K562 (cell line): ENCODE measurements around the gene RERE. TPM values are rescaled to one million over a fixed set of nuclear protein-coding genes. Genes with fewer than 3 reads are reported as not detected.

Source experiments
- ATAC-seq: fragments of 200-7000 bp; cut with Tn5 transposase; 3 replicates; pipeline ENCODE4 v1.9.1; 2020; ENCODE audit warnings: moderate library complexity
- BruUV-seq: library from RNA; stranded (reverse); fragments of 400-500 nt; replicated peaks from 2 replicates; lab custom pipeline; 2021; lab: Mats Ljungman, UMichigan
- CTCF ChIA-PET: fragments of 300-600 bp; formaldehyde crosslinking; extraction: SDS; loops from one replicate; lab custom pipeline; 2021; ENCODE audit warnings: low intra/inter-chr PET ratio; lab: Yijun Ruan, JAX
- POLR2A ChIA-PET: fragments of 300-600, 350-650 bp; sonication (Branson Sonifier 250); formaldehyde crosslinking; extraction: SDS; loops from one replicate; lab custom pipeline; 2021; ENCODE audit warnings: antibody characterized with exemption, inconsistent platforms; lab: Yijun Ruan, JAX
- DNase-seq, 4 experiments: peaks; one replicate each; pipeline versions ENCODE4 v3.0.0 to v3.0.0-alpha.2; 2011 to 2018; ENCODE audit warnings: low spot score in 3 of 4, mixed read lengths in 3 of 4; ENCODE audit errors: extremely low read depth in 1 of 4
- FAIRE-seq: peaks from 2 replicates; lab custom pipeline; 2011; peaks lifted over from hg19 to GRCh38; lab: Jason Lieb, UNC
- H2AFZ ChIP-seq: 2 replicates; pipeline ENCODE4 v1.6.0; 2011; ENCODE audit warnings: low read depth, low read length, control low read depth, inconsistent platforms
- H3K27ac ChIP-seq: fragments of 200-600 bp; 3 replicates; pipeline ENCODE4 v1.8.0; 2011; ENCODE audit warnings: low read depth, mild to moderate bottlenecking, control low read depth, inconsistent platforms, low read length, moderate library complexity, mixed read lengths; ENCODE audit errors: extremely low read depth
- H3K27me3 ChIP-seq, 2 experiments: fragments of 300-600 bp in 1 of 2; 2 replicates in 1 of 2; 3 replicates in 1 of 2; pipeline versions ENCODE4 v1.6.0 to v1.8.0; 2011; ENCODE audit warnings: inconsistent platforms in 2 of 2, low read length in 2 of 2, mild to moderate bottlenecking in 1 of 2, mixed read lengths in 1 of 2, moderate library complexity in 1 of 2; ENCODE audit not compliant: control insufficient read depth in 2 of 2, insufficient read depth in 2 of 2
- H3K36me3 ChIP-seq: fragments of 300-600 bp; 3 replicates; pipeline ENCODE4 v1.8.0; 2011; ENCODE audit warnings: mild to moderate bottlenecking, low read length, inconsistent platforms; ENCODE audit not compliant: control insufficient read depth, insufficient read depth
- H3K4me1 ChIP-seq, 2 experiments: fragments of 200-600 bp in 1 of 2; replicated peaks in 1 of 2; 2 replicates in 1 of 2; 3 replicates in 1 of 2; pipeline versions ENCODE4 v1.5.1 to v1.8.0; 2011; ENCODE audit warnings: inconsistent platforms in 2 of 2, low read length in 2 of 2, mild to moderate bottlenecking in 1 of 2, mixed read lengths in 1 of 2, moderate library complexity in 1 of 2; ENCODE audit not compliant: control insufficient read depth in 2 of 2, insufficient read depth in 2 of 2
- H3K4me2 ChIP-seq: 2 replicates; pipeline ENCODE4 v1.6.1; 2011; ENCODE audit warnings: low read length, control low read depth, inconsistent platforms, mixed read lengths; ENCODE audit not compliant: insufficient read depth
- H3K4me3 ChIP-seq: fragments of 200-600 bp; sonication (generic), shearing (Covaris generic); 2 replicates; pipeline ENCODE4 v1.5.1; 2016; ENCODE audit warnings: control low read depth, inconsistent platforms
- H3K79me2 ChIP-seq: fragments of 200-600 bp; 3 replicates; pipeline ENCODE4 v1.8.0; 2011; ENCODE audit warnings: low read length, inconsistent platforms; ENCODE audit not compliant: control insufficient read depth, insufficient read depth
- H3K9ac ChIP-seq, 2 experiments: 2 replicates each; pipeline versions ENCODE4 v1.6.0 to v1.6.1; 2011; ENCODE audit warnings: low read depth in 2 of 2, low read length in 2 of 2, control low read depth in 1 of 2, inconsistent platforms in 1 of 2, mild to moderate bottlenecking in 1 of 2, mixed read lengths in 1 of 2; ENCODE audit not compliant: insufficient read depth in 1 of 2
- H3K9me1 ChIP-seq: one replicate; pipeline ENCODE4 v1.6.0; 2011; ENCODE audit warnings: inconsistent platforms, mild to moderate bottlenecking, low read length, moderate library complexity; ENCODE audit not compliant: control insufficient read depth, insufficient read depth
- H3K9me3 ChIP-seq: replicated peaks from 2 replicates; pipeline ENCODE4 v1.5.1; 2011; ENCODE audit warnings: low read depth, low read length, inconsistent platforms; ENCODE audit not compliant: control insufficient read depth, insufficient read depth
- H4K20me1 ChIP-seq: replicated peaks from 2 replicates; pipeline ENCODE4 v1.6.1; 2011; ENCODE audit warnings: low read length, inconsistent platforms, mixed read lengths; ENCODE audit not compliant: control insufficient read depth, insufficient read depth
- BRD4 ChIP-seq: fragments of 200-600 bp; sonication (generic); IDR thresholded peaks from 2 replicates; pipeline ENCODE4 v1.6.1; 2017; ENCODE audit warnings: inconsistent platforms
- C11orf30 ChIP-seq: fragments of 450-650 bp; IDR thresholded peaks from 2 replicates; pipeline ENCODE4 v1.6.1; 2016; ENCODE audit warnings: low read depth, mild to moderate bottlenecking
- CREB1 ChIP-seq, 2 experiments: sonication (generic) in 1 of 2; formaldehyde crosslinking in 1 of 2; IDR thresholded peaks; 2 replicates each; pipeline versions ENCODE4 v1.6.1 to v1.8.0; 2012 to 2022; ENCODE audit warnings: inconsistent platforms in 1 of 2, mild to moderate bottlenecking in 1 of 2, missing genetic modification reagents in 1 of 2, moderate library complexity in 1 of 2
- DACH1 ChIP-seq: fragments of 450-650 bp; IDR thresholded peaks from 2 replicates; pipeline ENCODE4 v1.6.1; 2018; ENCODE audit not compliant: partially characterized antibody
- MAFF ChIP-seq: IDR thresholded peaks from 2 replicates; pipeline ENCODE4 v1.6.1; 2012; ENCODE audit warnings: low read length, improper control_type of control experiment
- MAFG ChIP-seq: fragments of 450-650 bp; conservative IDR thresholded peaks from 2 replicates; pipeline ENCODE4 v1.6.1; 2016; ENCODE audit warnings: missing genetic modification characterization, missing compliant biosample characterization
- POLR2B ChIP-seq: fragments of 450-650 bp; IDR thresholded peaks from 2 replicates; pipeline ENCODE4 v1.6.1; 2018; ENCODE audit warnings: low read depth; ENCODE audit not compliant: partially characterized antibody
- SIN3B ChIP-seq: fragments of 450-650 bp; IDR thresholded peaks from 2 replicates; pipeline ENCODE4 v1.6.1; 2017; ENCODE audit warnings: low read depth, mild to moderate bottlenecking, moderate library complexity
- WHSC1 ChIP-seq: IDR thresholded peaks from one replicate; pipeline ENCODE4 v1.6.1; 2012; ENCODE audit warnings: low read length, control low read depth, inconsistent platforms
- ZNF316 ChIP-seq: fragments of 450-650 bp; IDR thresholded peaks from 2 replicates; pipeline ENCODE4 v1.6.1; 2016
- WGBS: fragments of 100-300 bp; shearing (Covaris generic); methylation state at CpG from one replicate; pipeline ENCODE4 v1.1.6; 2016; ENCODE audit warnings: low coverage, mixed read lengths; ENCODE audit not compliant: insufficient coverage; ENCODE audit errors: missing lambda C conversion rate; 5-methylcytosine and 5-hydroxymethylcytosine counted together
- in situ Hi-C: fragments of 300-500 bp; cut with MboI; formaldehyde crosslinking; loops from 4 replicates; pipeline ENCODE4 v1.15.0; 2018; ENCODE audit warnings: inconsistent platforms, mixed read lengths
- intact Hi-C: fragments of 100-400 bp; cut with micrococcal nuclease; formaldehyde crosslinking; loops from 2 replicates; pipeline ENCODE4 v1.14.2; 2022
- polyA plus RNA-seq, 8 experiments: library from polyadenylated mRNA; depleted of rRNA in 4 of 8; stranded (reverse) in 5 of 8; unstranded in 3 of 8; fragments of >200 nt; fragmentation: Nextera tagmentation in 2 of 8; fragmentation: Illumina TruSeq in 1 of 8; extraction: Ambion mirVana in 2 of 8; extraction: Trizol in 1 of 8; gene quantifications; 2 replicates each; pipeline versions ENCODE4 v1.2.1 to v1.2.3, GENCODE V29; 2011 to 2014; ENCODE audit warnings: inconsistent platforms in 1 of 8, missing spikeins in 1 of 8
- total RNA-seq, 7 experiments: library from RNA; depleted of rRNA in 6 of 7; stranded (reverse); fragments of >200 nt in 6 of 7; fragmentation: Illumina TruSeq in 2 of 7; extraction: Trizol in 2 of 7; gene quantifications; 2 replicates each; pipeline versions ENCODE4 v1.2.1 to v1.2.3, GENCODE V29; 2011 to 2021; ENCODE audit warnings: low replicate concordance in 1 of 7

The RERE gene
- total and polyA plus RNA-seq, 9 of the 15 experiments (the other 6 are each of a cell fraction or from before 2014, with no cell fraction given) = 3.0 to 51.5 (median 13.4) TPM

DNA sequence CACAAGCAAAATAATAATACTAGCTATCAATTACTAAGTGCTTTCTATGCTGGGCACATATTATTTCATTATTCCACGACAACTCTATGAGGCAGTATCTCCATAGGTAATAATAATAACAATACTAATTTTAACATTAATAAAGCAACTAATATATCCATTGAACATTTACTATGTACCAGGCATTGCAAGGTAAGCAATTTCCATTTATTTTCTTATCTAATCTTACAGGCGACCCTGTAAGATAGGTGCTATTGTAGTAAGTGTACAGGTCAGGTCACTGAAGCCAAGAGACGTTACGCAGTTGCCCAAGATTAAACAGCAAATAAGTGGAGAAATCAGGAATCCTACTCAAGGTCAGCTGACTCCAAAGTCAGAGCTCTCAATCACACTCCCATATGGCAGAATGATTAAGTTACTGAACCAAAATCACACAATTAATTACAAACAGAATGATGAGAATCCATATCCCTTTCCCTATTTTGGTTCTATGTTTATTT lies 301.1 kb downstream of the RERE start:
- H2AFZ ChIP-seq = no peak overlapping the region
- peaks cover 11 to 36% of the 10 kb centered on the region in 2 experiments; a peak in 4 of 5 replicates for H3K4me1 ChIP-seq
- no peak overlapping the region for H3K27ac ChIP-seq
- H3K4me3 ChIP-seq = no peak overlapping the region
- in situ Hi-C loops = no loop called here
- no peak for ATAC-seq
- intact Hi-C loops = no loop called here
- H3K9me1 ChIP-seq = peaks cover 3% of the 10 kb centered on the region
- peaks cover 22% of the 10 kb centered on the region for H3K79me2 ChIP-seq
- DNase-seq = no peak
- no peak overlapping the region for H3K9ac ChIP-seq
- ChIA-PET CTCF (no interaction called here), POLR2A (interaction anchor here (0.6 to 1.3 kb wide), 4 partner anchors 9 to 867 kb away, joined by 3 to 5 read pairs (median 4); no protein-coding TSS in a partner anchor)
- no TSS peak for BruUV-seq
- FAIRE-seq = no peak
- no peaks in the 10 kb centered on the region for H3K27me3 ChIP-seq
- TF ChIP-seq MAFG (tag) (0 out of 2 replicates have a peak, but pooled peaks have one; percentile 11), C11orf30 (peak; percentile 42; the same call in 1 of the 2 replicates), DACH1 (peak; percentile 22), CREB1 (IDR thresholded peaks at IDR 0.05) (no peak), CREB1 (CRISPR knock-in tag; IDR thresholded peaks at IDR 0.05) (no peak), POLR2B (no peak), MAFF (peak; percentile 18; the same call in 1 of the 2 replicates), ZNF316 (peak; percentile 74; the same call in 1 of the 2 replicates), BRD4 (no peak), SIN3B (no peak), WHSC1 (no peak)
- H3K9me3 ChIP-seq = no peaks in the 10 kb centered on the region
- H4K20me1 ChIP-seq = no peaks in the 10 kb centered on the region
- H3K36me3 ChIP-seq = no peaks in the 10 kb centered on the region; the same call in 2 of the 3 replicates
- 61% methylated on average over 4 of the region's 4 CpGs for WGBS
- no peak overlapping the region for H3K4me2 ChIP-seq
